Stimulated activated CD4-positive, alpha-beta T cell treated with anti-CD3 and anti-CD28 coated beads, Interleukin-1b, Interleukin-23, amount 100 ng/mL, for 24 hours (primary cell): ENCODE data around the gene UBXN4.
A peak's percentile ranks its signal among the peaks of the same experiment; 100 is the strongest.
"Not testable (repeated sequence)": the region's sequence is repeated elsewhere in the genome, so short reads cannot be mapped to it uniquely, and the experiment has no call there.

Experiments used
- DNase-seq, 4 experiments: peaks; one replicate each; pipeline ENCODE4 v3.0.0-alpha.2; 2020; ENCODE audit warnings: low read depth in 4 of 4, low spot score in 1 of 4

The UBXN4 gene

GRCh38 chr2:135803278-135803677 is 61.6 kb downstream of the UBXN4 start:
- DNase-seq: no peak

- DNase-seq: not testable (repeated sequence)
These were observed 66.2 kb downstream of the UBXN4 start for GRCh38 chr2:135807874-135808273.

- no peak for DNase-seq
These were observed 71.4 kb downstream of the UBXN4 start for GRCh38 chr2:135812907-135813511.

- no peak for DNase-seq
These were observed 73.6 kb downstream of the UBXN4 start for GRCh38 chr2:135815269-135815668.

GRCh38 chr2:135817466-135817865 is 75.8 kb downstream of the UBXN4 start:
- no peak for DNase-seq

- DNase-seq: no peak
These were observed 76.3 kb downstream of the UBXN4 start for GRCh38 chr2:135817951-135818350.

GRCh38 chr2:135818937-135819610 is 77.4 kb downstream of the UBXN4 start:
- peak in 2 of 4 experiments; percentile 14 to 46 for DNase-seq

- peak; percentile 40 to 84 (median 63) for DNase-seq
These were observed 78.5 kb downstream of the UBXN4 start for GRCh38 chr2:135820003-135820618.

GRCh38 chr2:135821190-135821589 is 79.5 kb downstream of the UBXN4 start:
- no peak for DNase-seq

- no peak for DNase-seq
These were observed 81.2 kb downstream of the UBXN4 start for GRCh38 chr2:135822855-135823254.

- DNase-seq: no peak
These were observed 83.5 kb downstream of the UBXN4 start for GRCh38 chr2:135825131-135825530.

- DNase-seq: no peak
These were observed 84.0 kb downstream of the UBXN4 start for GRCh38 chr2:135825550-135826176.

- DNase-seq: no peak
These were observed 84.9 kb downstream of the UBXN4 start for GRCh38 chr2:135826544-135826943.

- no peak for DNase-seq
These were observed 87.9 kb downstream of the UBXN4 start for GRCh38 chr2:135829378-135830135.

- no peak for DNase-seq
These were observed 89.6 kb downstream of the UBXN4 start for GRCh38 chr2:135831180-135831812.

- no peak for DNase-seq
These were observed 91.2 kb downstream of the UBXN4 start for GRCh38 chr2:135832891-135833290.
